IMR-90 (cell line): Measurements from ENCODE around the gene ARRDC2. TPM values are rescaled to one million over a fixed set of nuclear protein-coding genes. Genes with fewer than 3 reads are reported as not detected.

Experiments
- ATAC-seq: fragments of 200-7000 bp; cut with Tn5 transposase; 2 replicates; pipeline ENCODE4 v1.9.1; 2020; ENCODE audit warnings: low read depth, mild to moderate bottlenecking, moderate library complexity
- BruUV-seq: library from RNA; stranded (reverse); fragments of 400-500 nt; replicated peaks from 2 replicates; lab custom pipeline; 2021; lab: Mats Ljungman, UMichigan
- CTCF ChIA-PET: fragments of 300-600 bp; formaldehyde crosslinking; extraction: SDS; loops from one replicate; lab custom pipeline; 2021; ENCODE audit warnings: antibody characterized with exemption; lab: Yijun Ruan, JAX
- POLR2A ChIA-PET: fragments of 300-600 bp; sonication (Branson Sonifier 250); formaldehyde crosslinking; loops from one replicate; lab custom pipeline; 2022; ENCODE audit warnings: antibody characterized with exemption; ENCODE audit not compliant: unreplicated experiment; lab: Charles Lee
- DNase-seq: peaks from one replicate; pipeline ENCODE4 v3.0.0; 2013
- H2AFZ ChIP-seq: replicated peaks from 2 replicates; pipeline ENCODE3; 2013; ENCODE audit warnings: low read length, mild to moderate bottlenecking; ENCODE audit not compliant: poor library complexity
- H2AK5ac ChIP-seq: 2 replicates; pipeline ENCODE4 v1.6.1; 2013; ENCODE audit warnings: low read depth, low read length, inconsistent platforms
- H2AK9ac ChIP-seq: replicated peaks from 2 replicates; pipeline ENCODE3; 2013; ENCODE audit warnings: mild to moderate bottlenecking, low read depth, low read length, moderate library complexity; ENCODE audit not compliant: poor library complexity
- H2BK120ac ChIP-seq: 2 replicates; pipeline ENCODE4 v1.6.1; 2013; ENCODE audit warnings: low read depth, low read length, inconsistent platforms
- H2BK15ac ChIP-seq: 3 replicates; pipeline ENCODE4 v1.6.1; 2013; ENCODE audit warnings: low read depth, low read length, inconsistent platforms
- H2BK20ac ChIP-seq: 2 replicates; pipeline ENCODE4 v1.6.1; 2013; ENCODE audit warnings: low read depth, mild to moderate bottlenecking, inconsistent platforms, low read length, moderate library complexity
- H2BK5ac ChIP-seq: 2 replicates; pipeline ENCODE4 v1.6.1; 2013; ENCODE audit warnings: mild to moderate bottlenecking, low read depth, low read length, inconsistent platforms; ENCODE audit not compliant: poor library complexity, severe bottlenecking
- H3K14ac ChIP-seq: replicated peaks from 2 replicates; pipeline ENCODE4 v1.6.1; 2013; ENCODE audit warnings: low read depth, low read length, inconsistent platforms
- H3K18ac ChIP-seq: 2 replicates; pipeline ENCODE4 v1.6.1; 2013; ENCODE audit warnings: low read depth, low read length, control low read depth
- H3K23ac ChIP-seq: 2 replicates; pipeline ENCODE4 v1.6.1; 2013; ENCODE audit warnings: low read depth, low read length, inconsistent platforms
- H3K27ac ChIP-seq: 2 replicates; pipeline ENCODE4 v1.5.1; 2013; ENCODE audit warnings: mild to moderate bottlenecking, control low read depth, low read length; ENCODE audit not compliant: insufficient read depth
- H3K27me3 ChIP-seq: 2 replicates; pipeline ENCODE4 v1.6.1; 2013; ENCODE audit warnings: low read length; ENCODE audit not compliant: control insufficient read depth, insufficient read depth
- H3K36me3 ChIP-seq: 2 replicates; pipeline ENCODE4 v1.6.1; 2013; ENCODE audit warnings: low read length, mixed read lengths; ENCODE audit not compliant: control insufficient read depth, insufficient read depth
- H3K4ac ChIP-seq: 2 replicates; pipeline ENCODE4 v1.6.1; 2013; ENCODE audit warnings: low read depth, low read length, inconsistent platforms
- H3K4me1 ChIP-seq: 2 replicates; pipeline ENCODE4 v1.6.1; 2013; ENCODE audit warnings: low read length, mixed read lengths; ENCODE audit not compliant: control insufficient read depth, insufficient read depth
- H3K4me2 ChIP-seq: 2 replicates; pipeline ENCODE4 v1.6.1; 2013; ENCODE audit warnings: low read depth, mild to moderate bottlenecking, control low read depth, low read length, moderate library complexity
- H3K4me3 ChIP-seq: 2 replicates; pipeline ENCODE4 v1.5.1; 2013; ENCODE audit warnings: low read depth, mild to moderate bottlenecking, control low read depth, low read length, moderate library complexity; ENCODE audit not compliant: insufficient read depth
- H3K56ac ChIP-seq: 2 replicates; pipeline ENCODE4 v1.6.1; 2013; ENCODE audit warnings: low read length, inconsistent platforms; ENCODE audit not compliant: insufficient read depth; ENCODE audit errors: extremely low read depth
- H3K79me1 ChIP-seq, 2 experiments: 2 replicates each; pipeline ENCODE4 v1.6.1; 2013; ENCODE audit warnings: low read length in 2 of 2, inconsistent platforms in 1 of 2, low read depth in 1 of 2
- H3K9ac ChIP-seq: 2 replicates; pipeline ENCODE4 v1.6.1; 2013; ENCODE audit warnings: low read depth, low read length, control low read depth
- H3K9me1 ChIP-seq: 2 replicates; pipeline ENCODE4 v1.6.1; 2013; ENCODE audit warnings: low read length, inconsistent platforms; ENCODE audit not compliant: insufficient read depth
- H3K9me3 ChIP-seq: 2 replicates; pipeline ENCODE4 v1.6.1; 2013; ENCODE audit warnings: low read length; ENCODE audit not compliant: control insufficient read depth, insufficient read depth
- H4K20me1 ChIP-seq: 2 replicates; pipeline ENCODE4 v1.6.1; 2013; ENCODE audit warnings: low read length, inconsistent platforms; ENCODE audit not compliant: insufficient read depth
- H4K5ac ChIP-seq: 2 replicates; pipeline ENCODE4 v1.6.1; 2013; ENCODE audit warnings: mild to moderate bottlenecking, low read depth, low read length, control low read depth
- H4K8ac ChIP-seq, 2 experiments: 2 replicates each; pipeline ENCODE4 v1.6.1; 2013; ENCODE audit warnings: low read depth in 2 of 2, low read length in 2 of 2, control low read depth in 1 of 2, inconsistent platforms in 1 of 2
- H4K91ac ChIP-seq: 2 replicates; pipeline ENCODE4 v1.6.1; 2013; ENCODE audit warnings: low read depth, low read length, inconsistent platforms; ENCODE audit not compliant: insufficient read depth
- CTCF ChIP-seq: conservative IDR thresholded peaks from 2 replicates; pipeline ENCODE4 v1.5.1; 2012; ENCODE audit warnings: mild to moderate bottlenecking, low read depth, low read length, improper control_type of control experiment
- MAFK ChIP-seq: IDR thresholded peaks from 2 replicates; pipeline ENCODE4 v1.6.1; 2012; ENCODE audit warnings: low read depth, low read length, improper control_type of control experiment
- MAZ ChIP-seq: IDR thresholded peaks from 2 replicates; pipeline ENCODE4 v1.6.1; 2012; ENCODE audit warnings: low read depth, mild to moderate bottlenecking, low read length, improper control_type of control experiment, moderate library complexity, borderline replicate concordance
- USF2 ChIP-seq: fragments of 150-350 bp; IDR thresholded peaks from 2 replicates; pipeline ENCODE4 v1.6.1; 2017; ENCODE audit warnings: mild to moderate bottlenecking, antibody characterized with exemption, low read length, low read depth
- WGBS, 2 experiments: methylation state at CpG; one replicate each; pipeline versions ENCODE4 v1.1.5 to v1.1.7; 2013; ENCODE audit warnings: missing lambda C conversion rate in 2 of 2; ENCODE audit not compliant: insufficient read length in 1 of 2; ENCODE audit errors: extremely low coverage in 2 of 2; 5-methylcytosine and 5-hydroxymethylcytosine counted together
- dilution Hi-C: fragments of 300-500 bp; cut with HindIII; formaldehyde crosslinking; loops from one replicate; pipeline ENCODE4 v1.14.3; 2018; ENCODE audit warnings: low sequenced_read_pairs; ENCODE audit not compliant: unreplicated experiment
- in situ Hi-C: fragments of 300-500 bp; cut with MboI; formaldehyde crosslinking; loops from 3 replicates; pipeline ENCODE4 v1.14.3; 2019; ENCODE audit warnings: low sequenced_read_pairs, inconsistent platforms, mixed read lengths
- intact Hi-C: fragments of 100-400 bp; cut with micrococcal nuclease; formaldehyde crosslinking; loops from 2 replicates; pipeline ENCODE4 v1.10.0; 2022
- polyA plus RNA-seq, 3 experiments: library from polyadenylated mRNA; depleted of rRNA; stranded (reverse); fragments of >200 nt; gene quantifications; 2 replicates each; pipeline ENCODE4 v1.2.3, GENCODE V29; 2012; ENCODE audit warnings: low replicate concordance in 1 of 3
- total RNA-seq: library from RNA; depleted of rRNA; stranded (reverse); fragments of >200 nt; gene quantifications from 2 replicates; pipeline ENCODE4 v1.2.3, GENCODE V29; 2012

Gene ARRDC2
- total and polyA plus RNA-seq, 2 of the 4 experiments (the other 2 are of a cell fraction) = 1.4 to 4.9 TPM

GRCh38 chr19:18057557-18057956, 49.6 kb downstream of the ARRDC2 start:
- Histone ChIP-seq H3K9me3 (0 out of 2 replicates have a peak, but pooled peaks cover 2% of the 10 kb centered on the region), H2AK5ac (no peak overlapping the region), H3K18ac (no peak overlapping the region), H4K5ac (no peak overlapping the region), H2AFZ (peak overlapping the region; percentile 28), H3K23ac (no peak overlapping the region), H3K27ac (no peak overlapping the region), H2BK20ac (no peak overlapping the region), H4K91ac (no peak overlapping the region), H3K9ac (no peak overlapping the region), H3K27me3 (peaks cover 9% of the 10 kb centered on the region; the same call in 1 of the 2 replicates), H2BK120ac (no peak overlapping the region), H3K4me3 (no peak overlapping the region), H3K4ac (peak overlapping the region; percentile 74; the same call in 1 of the 2 replicates), H3K4me2 (no peak overlapping the region), H3K9me1 (no peaks in the 10 kb centered on the region), H4K8ac (peak overlapping the region in 1 of 2 experiments; percentile 87; a peak in 1 of 4 replicates), H3K4me1 (peaks cover 10% of the 10 kb centered on the region; the same call in 1 of the 2 replicates), H3K79me1 (no peaks in the 10 kb centered on the region), H3K56ac (no peak overlapping the region), H2BK15ac (no peak overlapping the region), H3K14ac (no peak overlapping the region), H2AK9ac (no peak overlapping the region), H3K36me3 (no peaks in the 10 kb centered on the region), H4K20me1 (no peaks in the 10 kb centered on the region), H2BK5ac (no peak overlapping the region)
- TF ChIP-seq CTCF (no peak), MAFK (no peak), USF2 (no peak), MAZ (no peak)
- dilution Hi-C loops (no loop called here), in situ Hi-C loops (loop anchor here (5.0 to 25.0 kb wide), 2 partner anchors 40 to 120 kb away; partner anchors contain the start of gene CCDC124), intact Hi-C loops (loop anchor here (5.0 kb wide), 1 partner anchor 120 kb away; no protein-coding TSS in a partner anchor)
- POLR2A ChIA-PET = no interaction called here
- CTCF ChIA-PET = interaction anchor here (0.6 kb wide), 2 partner anchors 37 to 67 kb away, joined by 3 to 4 read pairs; no protein-coding TSS in a partner anchor
- 50% methylated on average over 1 of the region's 6 CpGs; no CpG with 5 or more reads in 1 of the 2 experiments for WGBS, 2 experiments
- DNase-seq = no peak
- no TSS peak for BruUV-seq
- no peak for ATAC-seq
